ENCODE results near the gene CAPS. TPM values are rescaled to one million over a fixed set of nuclear protein-coding genes. Genes with fewer than 3 reads are reported as not detected.

CAPS gene
- polyA plus RNA-seq, 2 of the 4 experiments (the other 2 are of a cell fraction), result 1.4 to 1.7 TPM

DNA sequence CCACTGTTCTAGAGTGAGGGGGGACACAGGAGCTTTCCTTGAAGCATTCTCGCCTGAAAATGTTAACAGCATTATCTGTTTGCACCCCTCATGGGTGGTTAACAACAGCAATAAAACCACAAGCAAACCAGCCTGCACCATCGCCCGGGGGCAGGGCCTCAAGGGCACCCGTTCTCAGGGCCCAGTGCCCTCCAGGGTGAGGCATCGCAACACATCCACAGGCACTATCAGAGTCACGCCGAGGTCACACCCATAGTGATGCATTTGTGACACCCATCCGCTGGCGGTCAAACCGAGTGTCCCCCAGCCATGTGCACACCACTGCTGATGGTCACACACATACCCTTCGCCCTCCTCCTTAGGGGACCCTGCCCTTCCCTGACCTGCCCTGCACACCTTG, 48.3 kb upstream of the CAPS start:
- Histone ChIP-seq H3K4me2 (no peak overlapping the region), H3K27ac (no peak overlapping the region), H3K4me3 (no peak overlapping the region), H3K4me1 (peaks cover 8% of the 10 kb centered on the region; the same call in 1 of the 3 replicates), H3K9me3 (no peaks in the 10 kb centered on the region)
- TF ChIP-seq HOXB13 (CRISPR knock-in tag; IDR thresholded peaks at IDR 0.05; ENCODE audit: low read depth) (no peak), MYC (IDR thresholded peaks at IDR 0.05; ENCODE audit: borderline replicate concordance, low read length) (no peak), TP53 (CRISPR knock-in tag; IDR thresholded peaks at IDR 0.05) (no peak), SREBF2 (IDR thresholded peaks at IDR 0.05) (no peak), PHF8 (IDR thresholded peaks at IDR 0.05; ENCODE audit: borderline replicate concordance, low read depth) (no peak), KDM5A (IDR thresholded peaks at IDR 0.05) (no peak), TFCP2L1 (CRISPR knock-in tag; IDR thresholded peaks at IDR 0.05) (no peak), JUNB (IDR thresholded peaks at IDR 0.05) (no peak), SMC3 (IDR thresholded peaks at IDR 0.05) (no peak), RFX5 (IDR thresholded peaks at IDR 0.05) (no peak), ZNF302 (CRISPR knock-in tag; IDR thresholded peaks at IDR 0.05) (no peak), JUN (IDR thresholded peaks at IDR 0.05) (no peak), ZSCAN20 (CRISPR knock-in tag; IDR thresholded peaks at IDR 0.05) (no peak)
- TF ChIP-seq, protein P1, sequence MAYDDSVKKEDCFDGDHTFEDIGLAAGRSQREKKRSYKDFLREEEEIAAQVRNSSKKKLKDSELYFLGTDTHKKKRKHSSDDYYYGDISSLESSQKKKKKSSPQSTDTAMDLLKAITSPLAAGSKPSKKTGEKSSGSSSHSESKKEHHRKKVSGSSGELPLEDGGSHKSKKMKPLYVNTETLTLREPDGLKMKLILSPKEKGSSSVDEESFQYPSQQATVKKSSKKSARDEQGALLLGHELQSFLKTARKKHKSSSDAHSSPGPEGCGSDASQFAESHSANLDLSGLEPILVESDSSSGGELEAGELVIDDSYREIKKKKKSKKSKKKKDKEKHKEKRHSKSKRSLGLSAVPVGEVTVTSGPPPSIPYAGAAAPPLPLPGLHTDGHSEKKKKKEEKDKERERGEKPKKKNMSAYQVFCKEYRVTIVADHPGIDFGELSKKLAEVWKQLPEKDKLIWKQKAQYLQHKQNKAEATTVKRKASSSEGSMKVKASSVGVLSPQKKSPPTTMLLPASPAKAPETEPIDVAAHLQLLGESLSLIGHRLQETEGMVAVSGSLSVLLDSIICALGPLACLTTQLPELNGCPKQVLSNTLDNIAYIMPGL (CRISPR knock-in tag; IDR thresholded peaks at IDR 0.05; ENCODE audit: borderline replicate concordance), result no peak
- no peak for FAIRE-seq
- WGBS (ENCODE audit: missing lambda C conversion rate), result 62% methylated on average over 6 of the region's 11 CpGs
- DNase-seq (ENCODE audit: low read depth in 1 of 2, low spot score in 1 of 2), result no peak
- POLR2A ChIA-PET, result no interaction called here
- CTCF ChIA-PET, result interaction anchor here (0.9 kb wide), 1 partner anchor 18 kb away, joined by 3 read pairs; no protein-coding TSS in a partner anchor
- ATAC-seq, result no peak; a peak in 1 of 6 replicates

GRCh38 chr19:5867201-5868136, 46.6 kb upstream of the CAPS start:
- H3K4me1 ChIP-seq, result peaks cover 6% of the 10 kb centered on the region; the same call in 1 of the 3 replicates
- FAIRE-seq (no peak), ATAC-seq (no peak), DNase-seq (ENCODE audit: low read depth in 1 of 2, low spot score in 1 of 2) (no peak)
- no peaks in the 10 kb centered on the region for H3K9me3 ChIP-seq
- 72% methylated on average over 15 of the region's 31 CpGs for WGBS (ENCODE audit: missing lambda C conversion rate)
- H3K4me3 ChIP-seq, result no peak overlapping the region
- CTCF ChIA-PET, result no interaction called here
- no peak overlapping the region for H3K27ac ChIP-seq
- POLR2A ChIA-PET, result interaction anchor here (1.7 kb wide), 1 partner anchor 40 kb away, joined by 5 read pairs; no protein-coding TSS in a partner anchor
- no peak overlapping the region for H3K4me2 ChIP-seq
- TF ChIP-seq KDM1A (IDR thresholded peaks at IDR 0.05; ENCODE audit: low read depth) (no peak), TFCP2L1 (CRISPR knock-in tag; IDR thresholded peaks at IDR 0.05) (no peak), RNF2 (IDR thresholded peaks at IDR 0.05; ENCODE audit: borderline replicate concordance, low read depth) (no peak), ZNF302 (CRISPR knock-in tag; IDR thresholded peaks at IDR 0.05) (no peak), REST (IDR thresholded peaks at IDR 0.05) (no peak), ZFP36 (IDR thresholded peaks at IDR 0.05; ENCODE audit: borderline replicate concordance, partially characterized antibody) (no peak), MAZ (IDR thresholded peaks at IDR 0.05; ENCODE audit: borderline replicate concordance, low read depth, low read length) (no peak), FOSL2 (IDR thresholded peaks at IDR 0.05) (no peak), FOSL2 (CRISPR knock-in tag; IDR thresholded peaks at IDR 0.05) (no peak), CBX2 (IDR thresholded peaks at IDR 0.05; ENCODE audit: borderline replicate concordance, low read depth) (no peak), NR3C1 (IDR thresholded peaks at IDR 0.05) (no peak), BCL3 (IDR thresholded peaks at IDR 0.05) (no peak), RFX5 (IDR thresholded peaks at IDR 0.05) (no peak), HEYL (CRISPR knock-in tag; IDR thresholded peaks at IDR 0.05) (no peak)
- TF ChIP-seq, protein P1 (CRISPR knock-in tag; IDR thresholded peaks at IDR 0.05; ENCODE audit: borderline replicate concordance), result no peak
- TF ChIP-seq, protein P2, sequence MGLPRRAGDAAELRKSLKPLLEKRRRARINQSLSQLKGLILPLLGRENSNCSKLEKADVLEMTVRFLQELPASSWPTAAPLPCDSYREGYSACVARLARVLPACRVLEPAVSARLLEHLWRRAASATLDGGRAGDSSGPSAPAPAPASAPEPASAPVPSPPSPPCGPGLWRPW (IDR thresholded peaks at IDR 0.05), result no peak
